Medulla oblongata (tissue), 1 donor: ENCODE data around the gene CT45A3.
"Not testable (repeated sequence)": the region's sequence is repeated elsewhere in the genome, so short reads cannot be mapped to it uniquely, and the experiment has no call there.

Experiments used
- DNase-seq: peaks from one replicate; pipeline ENCODE4 v3.0.0-alpha.2; 2015; ENCODE audit errors: extremely low spot score

The CT45A3 gene

GRCh38 chrX:135768091-135768490 is at the start of gene CT45A3:
CT45A3 (minus strand) TSS chrX:135768191; CDS start chrX:135764444, 3,747 bp downstream.
- not testable (repeated sequence) for DNase-seq

DNA sequence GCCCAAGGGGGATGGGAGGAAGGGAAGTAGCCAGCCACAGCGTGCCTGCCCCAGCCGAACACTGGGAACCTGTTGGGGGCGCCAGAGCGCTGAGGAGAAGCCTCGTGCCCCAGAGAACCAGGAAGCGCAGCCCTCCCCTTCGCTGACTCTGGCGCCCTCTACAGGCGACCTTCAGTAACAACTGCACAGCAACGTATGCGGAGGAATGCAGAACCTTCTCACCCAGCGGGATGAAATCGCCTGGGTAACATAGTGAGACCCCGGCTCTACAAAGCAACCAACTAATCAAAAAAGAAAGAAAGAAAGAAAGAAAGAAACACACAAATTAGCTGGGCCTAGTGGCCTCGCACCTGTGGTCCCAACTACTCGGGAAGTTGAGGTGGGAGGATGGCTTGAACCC is 34.7 kb upstream of the CT45A3 start, which contains the start of gene CT45A6:
Gene CT45A6, minus strand, starts transcription at position 101 of the 400 bp plus-strand sequence. CDS start 3,794 bp downstream, outside the sequence.
- not testable (repeated sequence) for DNase-seq

DNA sequence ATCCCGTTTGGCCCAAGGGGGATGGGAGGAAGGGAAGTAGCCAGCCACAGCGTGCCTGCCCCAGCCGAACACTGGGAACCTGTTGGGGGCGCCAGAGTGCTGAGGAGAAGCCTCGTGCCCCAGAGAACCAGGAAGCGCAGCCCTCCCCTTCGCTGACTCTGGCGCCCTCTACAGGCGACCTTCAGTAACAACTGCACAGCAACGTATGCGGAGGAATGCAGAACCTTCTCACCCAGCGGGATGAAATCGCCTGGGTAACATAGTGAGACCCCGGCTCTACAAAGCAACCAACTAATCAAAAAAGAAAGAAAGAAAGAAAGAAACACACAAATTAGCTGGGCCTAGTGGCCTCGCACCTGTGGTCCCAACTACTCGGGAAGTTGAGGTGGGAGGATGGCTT is 17.4 kb upstream of the CT45A3 start, which contains the start of gene CT45A5:
Gene CT45A5, minus strand, starts transcription at position 101 of the 400 bp plus-strand sequence. CDS start 3,774 bp downstream, outside the sequence.
- not testable (repeated sequence) for DNase-seq

DNA sequence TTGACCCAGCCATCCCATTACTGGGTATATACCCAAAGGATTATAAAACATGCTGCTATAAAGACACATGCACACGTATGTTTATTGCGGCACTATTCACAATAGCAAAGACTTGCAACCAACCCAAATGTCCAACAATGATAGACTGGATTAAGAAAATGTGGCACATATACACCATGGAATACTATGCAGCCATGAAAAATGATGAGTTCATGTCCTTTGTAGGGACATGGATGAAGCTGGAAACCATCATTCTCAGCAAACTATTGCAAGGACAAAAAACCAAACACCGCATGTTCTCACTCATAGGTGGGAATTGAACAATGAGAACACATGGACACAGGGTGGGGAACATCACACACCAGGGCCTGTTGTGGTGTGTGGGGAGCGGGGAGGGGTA is 23.3 kb downstream of the CT45A3 start:
- not testable (repeated sequence) for DNase-seq

- DNase-seq: no peak
These were observed 26.7 kb downstream of the CT45A3 start for GRCh38 chrX:135741192-135741715.

DNA sequence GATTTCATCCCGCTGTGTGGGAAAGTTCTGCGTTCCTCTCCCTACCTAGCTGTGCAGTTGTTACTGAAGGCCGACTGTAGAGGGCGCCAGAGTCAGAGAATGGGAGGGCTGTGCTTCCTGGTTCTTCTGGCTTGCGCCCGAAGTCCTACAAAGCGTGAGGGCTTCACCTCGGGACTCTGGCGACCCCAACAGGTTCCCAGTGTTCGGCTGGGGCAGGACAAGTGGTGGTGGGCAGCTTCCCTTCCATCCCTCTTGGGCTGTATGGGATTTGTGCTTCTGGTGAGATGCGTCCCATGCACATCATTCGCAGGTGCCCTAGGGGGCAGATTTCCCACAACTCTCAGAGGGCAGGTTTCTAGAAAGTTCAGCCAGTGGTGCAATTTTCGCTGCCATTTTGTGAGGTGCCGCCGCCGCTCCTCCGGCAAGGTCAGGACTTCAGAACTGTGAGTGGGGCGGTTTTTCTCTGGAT is 27.3 kb downstream of the CT45A3 start:
- DNase-seq: peak; percentile 39

DNA sequence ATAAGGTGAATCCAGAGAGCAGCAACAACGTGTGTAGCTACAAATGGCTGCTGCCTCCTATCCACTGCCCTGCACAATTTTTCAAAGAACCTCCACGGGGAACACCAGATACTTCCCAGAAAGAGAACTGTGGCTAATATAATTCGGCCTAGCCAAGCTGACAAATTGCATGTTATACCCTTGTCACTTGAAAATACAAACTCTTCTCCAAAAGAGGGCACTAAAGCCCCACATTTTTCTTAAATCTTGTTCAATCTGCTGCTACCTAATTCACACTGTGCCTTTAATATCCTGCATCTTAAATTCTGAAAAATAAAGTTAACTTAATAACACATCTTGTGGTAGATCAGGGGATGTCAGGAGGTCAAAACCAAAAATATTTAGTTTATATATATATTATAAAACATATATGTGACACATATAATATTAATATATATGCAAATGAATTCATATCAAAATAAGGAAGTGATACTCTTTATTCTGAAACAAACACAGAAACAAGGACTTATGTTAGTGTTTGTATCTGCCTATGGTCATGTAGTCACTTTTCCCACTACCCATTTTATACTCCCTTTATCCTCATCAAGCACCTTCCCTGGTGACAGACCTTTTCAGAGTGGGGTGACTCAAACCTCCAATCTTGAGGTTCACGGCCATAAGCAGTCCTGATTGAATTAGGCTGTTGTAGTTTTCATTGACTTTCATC is 30.5 kb downstream of the CT45A3 start:
- peak; percentile 2 for DNase-seq

- not testable (repeated sequence) for DNase-seq
These were observed 33.3 kb downstream of the CT45A3 start for GRCh38 chrX:135734666-135735065.

DNA sequence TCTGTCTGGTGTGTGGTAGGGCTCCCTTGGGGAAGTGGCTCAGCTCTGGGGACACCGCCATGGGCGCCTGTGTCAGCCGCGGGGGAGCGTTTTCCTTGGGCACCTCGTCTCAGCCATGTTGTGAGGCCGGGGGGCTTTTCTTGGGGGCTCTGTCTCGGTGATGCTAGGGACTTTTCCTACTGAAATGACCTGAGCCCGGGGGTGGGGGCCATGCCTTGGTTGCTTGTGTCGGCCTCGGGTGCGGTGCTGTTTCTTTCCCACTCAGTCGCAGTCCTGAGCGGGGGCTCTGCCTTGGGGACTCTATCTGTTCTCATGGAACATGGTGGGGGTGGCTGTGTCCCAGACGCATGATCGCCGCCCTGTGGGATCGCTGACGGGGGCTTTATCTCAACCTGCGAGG is 54.2 kb downstream of the CT45A3 start:
- no peak for DNase-seq

- DNase-seq: not testable (repeated sequence)
These were observed 54.8 kb downstream of the CT45A3 start, which contains the start of gene CT45A1 for GRCh38 chrX:135713183-135713689. CT45A1 (plus strand) TSS chrX:135713639; CDS start chrX:135718941, 5,302 bp downstream.
